Gastroesophageal sphincter (tissue), 3 donors: ENCODE data around the gene GANC.

Experiments
- CTCF ChIP-seq, 4 experiments: fragments of 200-600 bp in 2 of 4; fragments of 450-650 bp in 2 of 4; sonication (generic) in 1 of 4; IDR thresholded peaks; one replicate each; pipeline ENCODE4 v1.5.1; 2017 to 2019; ENCODE audit warnings: antibody characterized with exemption in 4 of 4, mild to moderate bottlenecking in 2 of 4, moderate library complexity in 2 of 4
- EP300 ChIP-seq: sonication (generic); formaldehyde crosslinking; IDR thresholded peaks from one replicate; pipeline ENCODE4 v1.6.1; 2017; ENCODE audit warnings: antibody characterized with exemption, mild to moderate bottlenecking
- POLR2A ChIP-seq, 2 donors: fragments of 450-650 bp; IDR thresholded peaks; one replicate each; pipeline ENCODE4 v1.6.1; 2017; ENCODE audit warnings: antibody characterized with exemption in 2 of 2, mild to moderate bottlenecking in 2 of 2, moderate library complexity in 1 of 2
- POLR2AphosphoS5 ChIP-seq: sonication (generic); formaldehyde crosslinking; IDR thresholded peaks from one replicate; pipeline ENCODE4 v1.6.1; 2017; ENCODE audit warnings: antibody characterized with exemption

GRCh38 chr15:42375252-42375651, 102.3 kb downstream of the GANC start:
- TF ChIP-seq EP300 (no peak), CTCF (IDR thresholded peaks at IDR 0.05) (no peak), POLR2A (IDR thresholded peaks at IDR 0.05) (no peak), POLR2AphosphoS5 (no peak)
